HepG2 (cell line): ENCODE data around the gene CADM4.

Experiments
- ATF7 ChIP-seq, 2 experiments: fragments of 450-650 bp in 1 of 2; sonication (generic) in 1 of 2; formaldehyde crosslinking in 1 of 2; IDR thresholded peaks; 2 replicates each; pipeline versions ENCODE4 v1.4.0 to v1.6.1; 2016 to 2020; ENCODE audit warnings: antibody characterized with exemption in 1 of 2, mild to moderate bottlenecking in 1 of 2, missing genetic modification reagents in 1 of 2
- NFE2L2 ChIP-seq: fragments of 150-350 bp; IDR thresholded peaks from 2 replicates; pipeline ENCODE4 v1.6.1; 2014; ENCODE audit warnings: low read length
- POLR2A ChIP-seq, 2 experiments: IDR thresholded peaks; 2 replicates each; pipeline ENCODE4 v1.6.1; 2011; ENCODE audit warnings: low read depth in 2 of 2, low read length in 2 of 2, mild to moderate bottlenecking in 1 of 2, moderate library complexity in 1 of 2; ENCODE audit not compliant: insufficient read depth in 1 of 2
- POLR2AphosphoS2 ChIP-seq: IDR thresholded peaks from 2 replicates; pipeline ENCODE4 v1.6.1; 2011; ENCODE audit warnings: low read depth, low read length, improper control_type of control experiment
- SCMH1 ChIP-seq: sonication (generic); formaldehyde crosslinking; IDR thresholded peaks from 2 replicates; pipeline ENCODE4 v1.9.0; 2021; ENCODE audit warnings: missing genetic modification reagents, mild to moderate bottlenecking, borderline replicate concordance
- SMAD3 ChIP-seq: sonication (generic); formaldehyde crosslinking; IDR thresholded peaks from 2 replicates; pipeline ENCODE4 v1.4.0; 2020; ENCODE audit warnings: missing genetic modification reagents
- SMC3 ChIP-seq: IDR thresholded peaks from 2 replicates; pipeline ENCODE4 v1.6.1; 2011; ENCODE audit warnings: low read length, improper control_type of control experiment
- ZNF232 ChIP-seq: sonication (generic); formaldehyde crosslinking; IDR thresholded peaks from 2 replicates; pipeline ENCODE4 v1.4.0; 2020; ENCODE audit warnings: missing genetic modification reagents, borderline replicate concordance

- TF ChIP-seq POLR2A (IDR thresholded peaks at IDR 0.05; ENCODE audit: insufficient read depth in 1 of 2, low read depth in 2 of 2, low read length in 2 of 2) (no peak), ZNF232 (CRISPR knock-in tag) (no peak), SMC3 (no peak), ATF7 (IDR thresholded peaks at IDR 0.05) (no peak), ATF7 (CRISPR knock-in tag; IDR thresholded peaks at IDR 0.05) (no peak), SMAD3 (CRISPR knock-in tag) (no peak), POLR2AphosphoS2 (no peak), NFE2L2 (no peak), SCMH1 (no peak)
Observed at GRCh38 chr19:43586346-43586745, 53.3 kb downstream of the CADM4 start.
